ENCODE measurements around the gene GMEB1. TPM values are rescaled to one million over a fixed set of nuclear protein-coding genes. Genes with fewer than 3 reads are reported as not detected.
A peak's percentile ranks its signal among the peaks of the same experiment; 100 is the strongest.

GMEB1 gene
- total and polyA plus RNA-seq, 2 experiments from 2014 or later, result 13.3 to 20.2 TPM

GRCh38 chr1:28740118-28740517, 71.5 kb downstream of the GMEB1 start (continued):
- TF ChIP-seq CTCF (conservative IDR thresholded peaks at IDR 0.05; ENCODE audit: low read depth in 2 of 2) (no peak), POLR2AphosphoS5 (IDR thresholded peaks at IDR 0.05; ENCODE audit: low read depth) (no peak), STAT1 (IDR thresholded peaks at IDR 0.05; ENCODE audit: unreplicated experiment) (no peak), EZH2phosphoT487 (IDR thresholded peaks at IDR 0.05; ENCODE audit: unreplicated experiment) (no peak), CREB1 (CRISPR knock-in tag; IDR thresholded peaks at IDR 0.05; ENCODE audit: low read depth) (no peak), EZH2 (IDR thresholded peaks at IDR 0.05; ENCODE audit: low read depth, unreplicated experiment) (no peak)

- H4K20me1 ChIP-seq (replicated peaks; ENCODE audit: insufficient read depth), result peaks cover 89% of the 10 kb centered on the region
Observed at GRCh38 chr1:28744184-28744583, 75.6 kb downstream of the GMEB1 start.

More at GRCh38 chr1:28744184-28744583, 75.6 kb downstream of the GMEB1 start:
- Histone ChIP-seq H3K36me3 (ENCODE audit: insufficient read depth) (peaks cover 68% of the 10 kb centered on the region), H3K27me3 (ENCODE audit: insufficient read depth) (no peaks in the 10 kb centered on the region), H3K4me1 (ENCODE audit: insufficient read depth) (peaks cover 55% of the 10 kb centered on the region), H3K4me2 (peak overlapping the region; percentile 21), H3K79me2 (replicated peaks; ENCODE audit: insufficient read depth) (peaks cover 100% of the 10 kb centered on the region), H3F3A (replicated peaks; ENCODE audit: low read depth) (peaks cover 35% of the 10 kb centered on the region), H3K4me3 (peak overlapping the region; percentile 31), H2AFZ (no peak overlapping the region), H3K27ac (ENCODE audit: low read depth) (peak overlapping the region; percentile 53), H3K9me2 (ENCODE audit: insufficient read depth) (no peaks in the 10 kb centered on the region)
- H3K27me3 Mint-ChIP-seq (ENCODE audit: insufficient read depth, low read depth, poor library complexity), result peaks cover 13% of the 10 kb centered on the region
- TF ChIP-seq ZNF462 (CRISPR knock-in tag; IDR thresholded peaks at IDR 0.05), result no peak
- TF ChIP-seq NANOG (IDR thresholded peaks at IDR 0.05; ENCODE audit: borderline replicate concordance), result no peak
- no peak for TF ChIP-seq REST (IDR thresholded peaks at IDR 0.05; ENCODE audit: unreplicated experiment)
- no peak for TF ChIP-seq ZNF331 (CRISPR knock-in tag; IDR thresholded peaks at IDR 0.05; ENCODE audit: low read depth)
- H3K27ac Mint-ChIP-seq, result no peak overlapping the region
- H3K4me3 Mint-ChIP-seq, result peak overlapping the region; percentile 48
- peaks cover 47% of the 10 kb centered on the region for H3K4me1 Mint-ChIP-seq
- DNase-seq (ENCODE audit: low spot score) (no peak), ATAC-seq (no peak)
- H3K9me3 Mint-ChIP-seq, result no peaks in the 10 kb centered on the region
- H3K36me3 Mint-ChIP-seq (ENCODE audit: low read depth), result peaks cover 97% of the 10 kb centered on the region

Data from GM23338 (cell line).